Ureter (tissue), 1 donor: ENCODE data around the gene TTYH3. TPM values are rescaled to one million over a fixed set of nuclear protein-coding genes. Genes with fewer than 3 reads are reported as not detected.

Experiments
- DNase-seq: peaks from one replicate; pipeline ENCODE4 v3.0.0-alpha.2; 2020; ENCODE audit warnings: low spot score
- total RNA-seq: library from RNA; stranded (reverse); gene quantifications from one replicate; pipeline ENCODE4 v1.2.4, GENCODE V29; 2023
- donor health status: DM: yes; HTN: yes; CAD: no.

TTYH3 gene
- total RNA-seq, 1 donor from 2014 or later: 32.3 TPM

DNA sequence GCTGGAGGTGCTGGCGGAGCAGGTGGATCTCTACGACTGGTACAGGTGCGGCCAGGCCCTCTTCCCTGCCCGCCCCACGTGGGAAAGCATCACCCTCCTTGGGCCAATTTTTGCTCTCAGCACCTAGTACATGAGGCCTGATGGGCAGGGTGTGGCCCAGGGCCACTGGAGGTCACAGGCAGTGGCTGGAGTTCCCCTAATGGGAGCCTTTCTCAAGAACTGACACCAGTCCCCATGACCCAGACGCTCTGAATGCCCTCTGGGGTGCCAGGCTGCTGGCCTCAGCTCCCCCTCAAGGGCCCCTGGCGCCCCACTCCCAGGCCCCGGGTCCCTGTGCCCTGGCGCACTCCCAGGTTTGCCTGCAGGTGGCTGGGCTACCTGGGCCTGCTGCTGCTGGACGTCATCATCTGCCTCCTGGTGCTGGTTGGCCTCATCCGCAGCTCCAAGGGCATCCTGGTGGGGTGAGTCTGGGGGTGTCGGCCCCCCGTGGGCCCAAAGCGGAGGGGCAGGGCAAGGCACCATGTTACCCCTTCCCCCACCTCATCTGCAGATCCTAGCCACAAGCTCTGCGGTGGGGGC is 15.9 kb downstream of the TTYH3 start:
- DNase-seq: no peak

DNA sequence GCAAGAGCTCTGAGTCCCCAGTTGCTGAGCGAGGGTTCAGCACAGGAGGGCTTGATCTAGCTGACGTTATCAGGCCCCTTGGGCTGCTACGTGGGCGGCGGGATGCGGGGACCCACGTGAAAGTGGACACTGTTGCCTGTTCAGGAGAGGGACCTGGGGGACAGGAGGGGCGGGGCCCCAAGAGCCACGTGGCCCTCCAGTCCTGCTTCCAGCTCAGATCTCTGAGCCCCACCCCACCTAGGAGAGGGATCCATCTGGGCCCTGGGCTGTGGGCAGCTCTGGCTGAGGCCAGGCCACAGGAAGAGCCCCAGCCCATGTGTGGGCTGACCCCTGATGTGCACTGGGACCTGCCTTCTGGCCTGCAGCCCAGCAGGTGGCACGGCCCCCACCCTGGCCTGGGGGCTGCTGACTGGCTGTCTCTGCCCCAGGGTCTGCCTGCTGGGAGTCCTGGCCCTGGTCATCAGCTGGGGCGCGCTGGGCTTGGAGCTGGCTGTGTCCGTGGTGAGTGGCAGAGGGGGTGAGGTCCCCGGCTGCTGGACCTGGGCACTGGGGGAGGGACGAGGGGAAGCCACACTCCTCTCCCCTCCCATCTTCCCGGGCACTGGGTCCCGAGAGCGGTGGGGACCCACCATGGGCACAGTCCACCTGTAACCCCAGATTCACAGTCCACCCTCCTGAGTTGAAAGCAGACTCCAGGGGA is 17.5 kb downstream of the TTYH3 start:
- no peak for DNase-seq

DNA sequence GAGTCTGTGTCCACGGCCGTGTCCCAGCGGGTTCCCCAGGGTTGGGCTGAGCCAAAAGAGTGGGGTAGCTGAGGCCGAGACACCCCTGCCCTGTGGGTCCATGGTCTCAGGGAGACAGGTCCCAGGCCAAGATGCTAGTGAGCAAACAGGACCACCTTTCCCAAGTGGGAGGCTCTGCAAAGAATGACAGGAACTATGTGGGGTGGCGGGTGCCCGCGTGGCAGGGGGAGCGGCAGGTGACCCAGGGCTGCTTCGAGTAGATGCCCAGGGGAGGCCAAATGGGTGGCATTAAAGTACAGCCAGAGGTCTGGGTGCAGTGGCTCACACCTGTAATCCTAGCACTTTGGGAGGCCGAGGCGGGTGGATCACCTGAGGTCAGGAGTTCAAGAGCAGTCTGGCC is 18.2 kb downstream of the TTYH3 start:
- DNase-seq: no peak

DNA sequence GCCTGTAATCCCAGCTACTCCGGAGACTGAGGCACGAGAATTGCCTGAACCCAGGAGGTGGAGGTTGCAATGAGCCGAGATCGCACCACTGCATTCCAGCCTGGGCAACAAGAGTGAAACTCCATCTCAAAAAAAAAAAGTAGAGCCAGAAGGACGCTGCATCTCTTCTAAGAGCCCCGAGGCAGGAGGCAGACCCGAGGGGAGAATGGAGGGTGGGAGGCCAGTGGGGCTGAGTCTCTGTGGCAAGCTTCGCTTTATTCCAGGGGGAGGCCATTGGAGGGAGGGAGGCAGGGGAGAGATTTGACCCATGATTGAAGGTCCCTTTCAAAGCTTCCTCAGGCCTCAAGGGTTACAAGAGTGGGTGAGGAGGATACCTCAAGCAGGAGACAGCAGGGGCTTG is 18.7 kb downstream of the TTYH3 start:
- no peak for DNase-seq

DNA sequence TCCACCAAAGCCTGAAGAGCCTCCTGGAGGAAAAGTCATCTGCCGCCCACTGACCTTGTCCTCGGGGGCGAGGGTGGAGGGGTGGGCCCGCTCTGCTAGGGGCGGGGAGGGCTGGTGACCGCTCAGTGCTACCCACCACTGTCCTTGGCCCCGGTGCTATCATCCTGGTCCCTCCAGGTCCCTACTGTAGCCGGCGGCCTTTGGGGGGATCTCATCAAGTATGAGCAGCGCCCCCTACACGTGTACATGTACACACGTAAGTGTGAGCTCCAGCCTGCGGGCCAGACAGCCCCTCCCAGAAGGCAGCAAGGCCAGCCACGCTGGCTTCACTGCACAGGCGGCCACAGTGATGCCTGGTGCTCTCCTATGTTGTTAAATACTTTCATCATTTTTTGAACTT is 19.6 kb downstream of the TTYH3 start:
- no peak for DNase-seq

DNA sequence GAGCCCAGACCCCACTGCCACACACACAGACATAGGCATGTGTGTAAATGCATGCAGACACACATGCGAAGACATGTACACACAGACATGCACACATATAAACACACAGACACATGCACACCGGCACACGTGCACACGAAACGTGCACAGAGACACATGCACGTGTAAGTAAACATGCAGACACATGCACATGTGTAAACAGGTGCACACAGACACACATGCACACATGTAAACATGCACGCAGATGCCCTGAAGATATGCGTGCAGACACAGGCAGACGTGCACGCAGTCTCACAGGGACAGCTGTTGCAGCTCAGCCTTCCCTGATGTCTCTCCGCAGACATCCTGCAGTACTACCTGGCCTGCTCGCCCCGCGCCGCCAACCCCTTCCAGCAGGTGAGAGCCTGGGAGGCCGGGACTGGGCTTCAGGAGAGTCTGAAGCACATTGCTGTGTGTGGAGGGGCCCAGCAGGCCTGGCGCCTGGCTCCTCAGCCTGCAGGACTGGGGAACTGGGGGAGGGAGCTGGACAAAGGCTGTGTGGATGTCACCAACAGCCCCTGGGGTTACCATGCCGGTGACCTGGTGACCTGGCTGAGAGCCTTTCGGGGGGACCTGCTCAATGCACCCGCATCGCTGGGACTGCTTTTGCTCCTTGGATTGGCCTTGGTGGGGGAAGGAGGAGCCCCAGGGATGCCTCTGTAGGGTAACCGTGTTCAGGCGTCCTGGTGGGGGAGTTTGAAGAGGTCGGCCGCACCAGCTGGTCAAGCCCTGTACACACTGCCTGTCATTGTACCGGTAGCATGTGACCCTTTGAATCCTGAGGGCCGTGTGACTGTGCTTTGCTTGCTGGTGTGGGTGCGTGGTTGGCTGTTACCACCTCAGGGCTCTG is 20.3 kb downstream of the TTYH3 start:
- no peak for DNase-seq

DNA sequence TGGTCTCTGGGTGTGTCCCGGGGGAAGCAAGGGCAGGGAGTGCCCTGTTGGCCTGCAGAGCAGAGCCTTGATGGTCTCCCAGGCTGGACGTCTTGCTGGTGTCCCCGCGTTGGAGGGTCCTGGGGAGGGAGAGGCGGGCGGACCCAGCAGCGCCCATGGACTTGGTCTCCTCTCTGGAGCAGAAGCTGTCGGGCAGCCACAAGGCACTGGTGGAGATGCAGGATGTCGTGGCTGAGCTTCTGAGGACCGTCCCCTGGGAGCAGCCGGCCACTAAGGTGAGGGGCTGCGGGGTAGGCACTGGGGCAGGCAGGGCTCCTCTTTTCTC is 20.9 kb downstream of the TTYH3 start:
- no peak for DNase-seq

DNA sequence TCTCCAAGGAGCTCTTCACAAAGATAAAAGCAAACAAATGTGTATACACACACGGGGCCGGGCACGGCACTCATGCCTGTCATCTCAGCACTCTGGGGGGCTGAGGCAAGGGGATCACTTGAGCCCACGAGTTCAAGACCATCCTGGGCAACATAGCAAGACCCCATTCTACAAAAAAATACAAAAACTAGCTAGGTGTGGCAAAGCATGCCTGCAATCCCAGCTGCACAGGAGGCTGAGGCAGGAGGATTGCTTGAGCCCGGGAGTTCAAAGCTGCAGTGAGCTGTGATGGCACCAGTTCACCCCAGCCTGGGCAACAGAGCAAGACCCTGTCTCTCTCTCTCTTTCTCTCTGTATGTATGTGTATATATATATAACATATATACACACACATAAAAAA is 22.3 kb downstream of the TTYH3 start:
- DNase-seq: no peak

DNA sequence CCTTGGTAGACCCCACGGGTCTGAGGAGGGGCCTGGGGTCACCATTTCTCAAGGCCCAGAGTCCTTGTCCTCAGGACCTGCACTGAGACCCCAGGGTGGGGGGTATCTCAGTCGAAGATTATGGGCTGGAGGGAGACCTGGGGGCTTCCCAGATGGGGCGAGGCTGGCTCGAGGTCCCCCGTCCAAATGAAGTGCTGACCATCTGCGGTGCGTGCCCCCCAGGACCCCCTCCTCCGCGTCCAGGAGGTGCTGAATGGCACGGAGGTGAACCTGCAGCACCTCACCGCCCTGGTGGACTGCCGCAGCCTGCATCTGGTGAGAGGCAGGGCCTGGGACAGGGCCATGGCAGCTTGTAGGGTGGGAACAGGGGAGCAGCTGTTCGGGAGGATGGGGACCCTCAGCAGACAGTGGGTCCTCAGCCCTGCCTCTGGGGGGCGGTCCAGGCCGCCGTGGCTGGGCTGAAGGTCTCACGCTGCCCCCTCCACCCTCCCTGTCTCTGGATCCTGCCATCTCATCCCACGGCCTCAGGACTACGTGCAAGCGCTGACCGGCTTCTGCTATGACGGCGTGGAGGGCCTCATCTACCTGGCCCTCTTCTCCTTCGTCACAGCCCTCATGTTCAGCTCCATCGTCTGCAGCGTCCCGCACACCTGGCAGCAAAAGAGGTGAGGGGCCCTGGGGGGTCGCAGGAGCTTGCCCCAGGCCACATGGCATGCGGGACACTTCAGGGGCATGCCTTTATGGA is 24.3 kb downstream of the TTYH3 start:
- DNase-seq: no peak

DNA sequence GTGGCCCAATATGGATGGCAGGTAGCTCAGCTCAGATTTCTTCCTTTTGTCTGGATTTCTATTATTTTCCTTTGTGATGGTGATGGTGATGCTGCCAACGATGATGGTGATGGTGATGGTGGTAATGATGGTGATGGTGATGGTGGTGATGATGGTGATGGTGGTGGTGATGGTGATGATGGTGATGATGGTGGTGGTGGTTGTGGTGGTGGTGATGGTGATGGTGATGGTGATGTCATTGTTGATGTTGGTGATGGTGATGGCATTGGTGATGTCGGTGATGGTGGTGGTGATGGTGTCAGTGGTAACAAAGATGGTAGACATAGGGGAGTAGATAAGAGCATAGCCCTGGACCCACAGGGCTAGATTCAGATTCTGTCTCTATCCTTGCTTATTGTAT is 25.4 kb downstream of the TTYH3 start:
- DNase-seq: no peak

DNA sequence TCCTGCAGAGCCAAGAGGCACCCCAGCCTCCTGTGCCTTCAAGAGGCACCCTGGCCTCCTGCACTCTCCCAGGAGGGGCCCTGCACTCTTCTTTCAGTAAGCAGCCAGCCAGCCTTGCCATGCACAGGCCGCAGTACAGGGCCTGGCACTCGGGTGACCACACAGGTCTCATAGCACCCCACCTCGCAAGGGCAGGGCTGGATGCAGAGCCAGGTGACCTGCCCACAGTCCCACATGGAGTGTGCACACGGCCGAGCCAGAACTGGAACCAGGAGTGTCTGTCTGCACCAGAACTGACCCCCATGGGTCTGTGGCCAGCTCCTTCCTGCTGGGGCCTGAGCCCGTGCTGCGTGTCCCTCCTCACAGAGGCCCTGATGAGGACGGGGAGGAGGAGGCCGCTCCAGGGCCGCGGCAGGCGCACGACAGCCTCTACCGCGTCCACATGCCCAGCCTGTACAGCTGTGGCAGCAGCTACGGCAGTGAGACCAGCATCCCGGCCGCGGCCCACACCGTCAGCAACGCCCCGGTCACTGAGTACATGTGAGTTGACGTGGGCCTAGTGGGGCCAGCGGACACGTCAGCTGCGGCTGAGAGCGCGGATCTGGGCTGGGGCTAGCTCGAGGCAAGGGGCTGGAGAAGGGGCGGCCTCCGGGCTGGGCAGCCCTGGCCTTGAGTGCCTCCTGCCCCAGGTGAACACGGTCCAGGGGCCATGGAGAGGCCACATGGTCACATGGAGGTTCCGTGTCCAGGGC is 26.3 kb downstream of the TTYH3 start:
- no peak for DNase-seq

DNA sequence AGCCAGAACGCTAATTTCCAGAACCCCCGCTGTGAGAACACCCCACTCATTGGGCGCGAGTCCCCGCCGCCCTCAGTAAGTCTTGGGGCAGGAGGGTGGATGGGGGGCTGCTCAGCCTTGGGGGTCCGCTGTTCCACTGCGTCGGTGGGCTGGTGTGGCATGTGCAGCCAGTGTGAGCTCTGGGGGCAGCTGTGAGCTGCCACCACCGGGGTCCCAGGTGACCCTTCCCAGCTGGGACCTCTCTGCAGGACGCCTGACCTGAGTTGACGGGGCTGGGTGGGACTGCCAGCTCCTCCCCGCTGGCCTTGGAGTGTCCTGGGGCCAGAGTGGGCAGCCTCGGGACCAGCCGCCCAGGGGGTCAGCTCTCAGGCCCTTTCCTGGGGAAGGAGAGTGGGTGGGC is 27.2 kb downstream of the TTYH3 start:
- no peak for DNase-seq

DNA sequence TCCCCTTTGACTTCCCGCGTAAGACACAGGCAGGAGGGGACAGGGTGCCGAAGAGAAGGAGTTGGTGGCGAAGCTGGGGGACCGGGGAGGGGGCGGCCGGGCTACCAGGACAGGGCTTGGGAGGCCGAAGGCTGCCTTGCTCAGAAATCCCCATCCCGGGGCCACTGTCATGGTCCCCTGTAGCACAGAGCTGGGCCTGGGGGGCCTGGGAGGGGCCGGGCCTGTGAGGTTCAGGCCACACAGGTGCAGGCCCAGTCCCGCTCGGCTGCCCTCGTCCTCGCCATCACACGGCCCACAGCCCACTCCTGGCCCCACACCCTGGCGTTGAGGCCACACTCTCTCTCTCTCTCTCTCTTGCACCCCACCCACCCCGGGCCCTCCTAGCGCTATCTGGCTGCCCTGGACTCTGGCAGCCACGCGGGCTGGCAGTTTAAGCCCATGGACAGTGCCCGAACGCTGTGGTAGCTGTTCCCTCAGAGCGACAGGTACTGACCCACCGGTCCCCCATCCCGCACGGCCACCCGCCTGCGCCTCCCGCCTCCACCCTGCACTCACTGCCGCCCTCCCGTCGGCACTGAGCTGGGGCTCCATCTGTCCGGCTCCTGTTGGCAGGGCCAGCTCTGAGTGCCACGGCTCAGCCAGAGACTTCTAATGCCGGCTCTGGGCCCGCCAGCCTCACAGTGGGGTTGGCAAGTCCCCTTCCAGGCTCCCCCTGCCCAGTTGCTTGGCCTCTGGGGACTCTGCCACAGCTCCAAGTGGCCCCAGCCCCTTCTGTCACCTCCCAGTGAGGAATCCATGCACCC is 28.0 kb downstream of the TTYH3 start:
- DNase-seq: no peak

DNA sequence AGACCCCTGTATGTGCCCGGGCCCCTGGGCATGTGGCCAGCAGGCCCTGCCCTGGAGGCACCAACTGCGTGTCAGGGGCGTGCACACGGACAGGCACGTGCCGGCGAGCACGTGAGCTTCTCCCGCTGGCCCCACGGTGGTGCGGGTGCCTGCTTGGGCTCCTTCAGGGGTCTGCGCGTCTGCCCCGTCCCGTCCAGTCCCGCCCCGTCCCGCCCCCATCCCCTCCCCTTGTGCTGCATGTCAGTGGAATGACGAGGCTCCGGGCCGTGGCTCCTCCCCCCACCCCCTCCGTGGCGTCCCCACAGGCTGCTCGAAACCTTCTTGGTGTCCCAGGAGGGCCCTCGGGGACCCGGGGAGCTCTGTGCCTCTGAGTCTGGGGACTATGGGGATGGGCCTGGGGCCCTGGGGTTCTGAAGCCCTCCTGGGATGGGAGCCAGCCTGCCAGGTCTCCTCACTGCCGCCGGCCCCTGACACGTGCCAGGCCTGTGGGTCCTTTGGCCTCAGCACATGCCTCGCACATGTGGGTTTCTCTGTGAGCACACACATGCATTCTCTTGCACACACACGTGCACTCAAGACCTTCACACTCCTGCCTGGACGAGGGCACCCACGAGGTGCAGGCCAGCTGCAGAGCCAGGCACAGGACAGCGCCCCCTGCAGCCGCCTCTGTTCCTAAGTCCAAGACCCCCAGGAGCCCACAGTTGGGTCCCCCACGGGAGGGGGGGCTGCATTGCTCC is 28.7 kb downstream of the TTYH3 start:
- no peak for DNase-seq

DNA sequence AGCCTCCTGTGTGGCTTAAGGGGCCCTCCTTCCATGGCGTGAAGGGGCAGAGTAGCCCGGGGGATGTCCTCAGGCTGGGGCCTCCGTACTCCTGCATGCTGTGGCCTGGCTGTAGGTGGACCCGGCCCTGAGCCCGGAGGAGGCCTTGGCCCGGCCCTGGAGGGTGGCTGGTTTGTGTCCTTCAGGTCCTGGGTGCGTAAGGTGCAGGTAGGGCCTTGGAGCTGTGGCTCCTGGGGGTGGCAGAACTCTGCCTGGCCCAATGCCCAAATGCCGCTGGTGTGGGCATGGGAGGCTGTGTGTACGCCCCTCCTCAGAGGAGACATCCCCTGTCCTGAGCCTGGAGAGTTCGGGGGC is 29.3 kb downstream of the TTYH3 start:
- DNase-seq: no peak

DNA sequence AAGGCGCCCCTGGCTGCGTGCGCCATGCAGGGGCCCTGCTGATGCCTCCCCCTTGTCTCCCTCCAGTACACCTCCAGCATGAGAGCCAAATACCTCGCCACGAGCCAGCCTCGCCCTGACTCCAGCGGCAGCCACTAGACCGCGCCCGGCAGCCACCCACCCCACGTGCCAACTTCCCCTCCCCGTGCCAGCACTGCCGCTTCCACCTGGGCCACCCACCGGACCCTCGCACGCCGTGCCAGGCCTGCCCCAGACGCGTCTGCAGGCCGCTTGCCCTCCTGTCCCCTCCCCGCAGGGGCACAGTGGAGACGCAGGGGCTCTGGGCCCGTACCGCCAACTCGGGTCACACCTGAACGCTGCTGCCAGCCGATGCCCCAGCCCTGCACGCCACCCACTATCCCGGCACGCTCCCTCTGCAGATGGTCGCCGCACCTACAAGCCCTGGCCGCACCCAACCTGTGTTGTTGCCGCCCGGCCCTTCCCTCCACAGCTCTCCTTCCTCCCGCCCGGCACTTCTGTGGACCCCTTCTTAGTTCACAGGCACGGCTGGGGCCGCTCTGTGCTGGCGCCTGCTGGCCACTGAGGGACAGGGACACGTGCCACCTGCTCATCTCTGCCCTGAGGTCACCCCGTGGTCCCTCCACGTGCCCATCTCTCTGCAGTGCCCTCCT is 30.0 kb downstream of the TTYH3 start:
- no peak for DNase-seq

DNA sequence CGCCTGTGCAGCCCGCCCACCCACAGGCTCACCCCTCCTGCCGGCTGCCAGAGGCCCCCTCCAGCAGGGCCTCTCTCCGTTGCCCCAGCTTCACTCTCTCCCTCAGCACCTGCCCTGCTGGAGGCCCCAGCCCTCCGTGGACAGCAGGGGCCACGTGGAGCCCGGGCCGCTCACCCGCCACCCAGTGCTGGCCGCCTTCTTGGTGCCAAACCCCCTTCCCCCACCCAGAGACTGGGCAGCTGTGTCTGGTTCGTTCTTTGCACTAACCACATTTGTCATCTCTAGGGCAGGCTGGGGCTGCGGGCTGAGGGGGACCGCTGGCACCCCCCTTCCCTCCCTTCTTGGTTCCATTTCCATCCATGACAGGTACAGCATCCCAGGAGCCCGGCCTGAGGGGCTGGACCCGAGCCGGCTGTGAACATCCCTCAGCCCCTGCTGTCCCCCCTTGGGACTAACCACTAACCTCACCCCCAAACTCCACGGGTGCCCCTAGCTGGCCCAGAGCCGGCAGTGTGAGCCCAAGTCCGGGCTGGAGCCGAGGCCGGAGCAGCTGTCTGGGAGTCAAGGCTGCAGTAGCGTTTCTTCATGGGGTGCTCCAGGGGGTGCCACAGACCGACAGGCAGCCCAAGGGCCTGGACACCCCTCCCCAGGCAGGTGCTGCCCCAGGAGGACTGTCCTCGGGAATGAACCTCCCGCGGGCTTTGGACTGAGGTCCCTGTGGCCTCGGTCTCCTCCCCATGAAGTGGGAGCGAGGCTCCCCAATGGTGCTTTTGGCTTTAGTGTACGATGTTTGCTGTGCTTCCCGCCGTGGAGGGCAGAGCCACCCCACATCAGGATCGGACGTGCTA is 30.7 kb downstream of the TTYH3 start:
- no peak for DNase-seq

DNA sequence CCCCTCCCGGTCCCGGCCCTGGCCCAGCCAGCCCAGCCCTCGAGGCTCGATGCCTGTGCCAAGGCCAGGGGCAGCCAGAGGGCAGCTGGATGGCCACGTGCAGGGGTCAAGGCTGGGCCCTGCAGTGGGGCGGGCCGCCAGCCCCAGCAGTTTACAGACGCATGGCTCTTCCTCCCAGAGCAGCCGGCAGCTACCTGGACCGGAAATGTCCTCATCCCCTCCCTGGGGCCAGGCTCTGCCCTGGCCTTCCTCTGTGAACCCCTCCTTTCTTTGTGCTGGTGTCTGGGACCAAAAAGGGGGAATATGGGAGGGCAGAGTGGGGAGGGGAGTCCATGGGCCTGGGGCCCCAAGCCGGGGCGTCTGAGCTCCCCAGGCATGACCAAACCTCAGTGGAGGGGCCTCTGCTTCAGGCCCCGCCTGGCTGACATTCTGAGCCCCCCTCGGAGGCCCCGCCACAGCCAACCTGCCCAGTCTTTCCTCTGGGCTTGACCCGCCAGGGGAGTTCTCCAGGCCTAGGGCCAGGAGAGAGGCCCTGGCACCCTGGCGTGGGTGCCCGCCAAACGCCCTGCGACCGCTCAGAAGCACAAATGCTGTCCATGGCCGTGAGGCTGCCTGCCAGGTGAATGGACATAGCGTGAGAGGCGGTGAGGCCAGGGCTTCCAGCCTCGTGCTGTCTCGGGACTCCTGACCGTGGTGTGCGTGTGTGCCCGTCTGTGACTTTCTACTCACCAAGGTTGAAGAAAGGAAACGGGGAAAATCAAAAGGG is 31.5 kb downstream of the TTYH3 start:
- DNase-seq: no peak
